Neuron (in vitro differentiated cells): ENCODE measurements around the gene STN1.

Source experiments
- H2AFZ ChIP-seq: one replicate; pipeline ENCODE4 v1.6.1; 2013; ENCODE audit warnings: low read depth, mild to moderate bottlenecking, inconsistent platforms, low read length, moderate library complexity
- H3K27me3 ChIP-seq: one replicate; pipeline ENCODE4 v1.6.1; 2013; ENCODE audit warnings: low read length; ENCODE audit not compliant: insufficient read depth
- H3K36me3 ChIP-seq: one replicate; pipeline ENCODE4 v1.6.1; 2013; ENCODE audit warnings: low read length; ENCODE audit not compliant: insufficient read depth
- H3K4me1 ChIP-seq: one replicate; pipeline ENCODE4 v1.6.1; 2013; ENCODE audit warnings: low read length; ENCODE audit not compliant: insufficient read depth
- H3K4me3 ChIP-seq: 2 replicates; pipeline ENCODE4 v1.5.1; 2013; ENCODE audit warnings: mild to moderate bottlenecking, low read length, moderate library complexity
- H3K9me3 ChIP-seq: one replicate; pipeline ENCODE4 v1.6.1; 2013; ENCODE audit warnings: low read length

Gene STN1

DNA sequence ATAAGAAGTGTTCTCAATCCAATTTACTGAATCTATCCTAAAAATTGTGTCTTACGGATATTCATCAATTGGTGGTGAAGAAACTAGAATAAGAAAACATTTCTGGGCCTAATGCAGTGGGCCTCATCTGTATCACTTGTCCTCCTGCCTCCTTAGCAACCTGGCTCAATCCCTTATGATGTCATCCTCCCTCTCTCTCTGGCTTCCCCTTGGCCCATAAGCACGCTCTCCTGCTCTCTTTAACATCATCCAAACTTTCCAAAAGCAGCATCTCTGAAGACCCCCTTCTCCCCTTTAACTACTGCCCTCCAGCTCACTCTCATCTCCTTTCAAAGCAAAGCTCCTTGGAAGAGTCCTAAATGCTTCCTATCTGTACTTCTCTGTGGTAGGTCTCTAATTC, 4.7 kb upstream of the STN1 start:
- no peaks in the 10 kb centered on the region for H3K27me3 ChIP-seq
- H3K4me3 ChIP-seq = no peak overlapping the region
- H2AFZ ChIP-seq = no peak overlapping the region
- H3K9me3 ChIP-seq = no peaks in the 10 kb centered on the region
- peaks cover 13% of the 10 kb centered on the region for H3K4me1 ChIP-seq
- H3K36me3 ChIP-seq = no peaks in the 10 kb centered on the region

DNA sequence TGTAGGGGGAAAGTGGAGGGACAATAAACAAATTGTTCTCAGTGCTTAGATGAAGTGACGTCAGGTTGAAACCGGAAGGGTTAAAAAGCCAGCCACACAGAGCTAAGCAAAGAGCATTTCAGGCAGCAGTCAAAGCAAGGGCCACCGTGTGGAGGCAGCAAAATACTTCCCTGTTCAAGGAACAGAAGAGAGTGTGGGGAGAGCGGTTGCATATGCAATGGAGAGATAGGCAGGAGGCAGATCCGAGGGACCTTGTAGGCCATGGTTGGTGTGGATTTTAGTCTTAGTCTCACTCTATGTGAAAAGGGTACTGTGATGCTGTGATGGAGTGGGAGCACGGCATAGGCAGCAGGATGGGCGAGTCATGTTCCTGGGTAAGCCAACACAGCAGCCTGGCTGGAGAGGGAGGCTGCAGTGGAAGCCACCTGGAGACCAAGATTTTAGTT, 3.8 kb upstream of the STN1 start:
- H2AFZ ChIP-seq = peak overlapping the region; percentile 11
- no peaks in the 10 kb centered on the region for H3K36me3 ChIP-seq
- H3K27me3 ChIP-seq = no peaks in the 10 kb centered on the region
- H3K4me3 ChIP-seq = no peak overlapping the region
- H3K4me1 ChIP-seq = peaks cover 18% of the 10 kb centered on the region
- H3K9me3 ChIP-seq = no peaks in the 10 kb centered on the region

DNA sequence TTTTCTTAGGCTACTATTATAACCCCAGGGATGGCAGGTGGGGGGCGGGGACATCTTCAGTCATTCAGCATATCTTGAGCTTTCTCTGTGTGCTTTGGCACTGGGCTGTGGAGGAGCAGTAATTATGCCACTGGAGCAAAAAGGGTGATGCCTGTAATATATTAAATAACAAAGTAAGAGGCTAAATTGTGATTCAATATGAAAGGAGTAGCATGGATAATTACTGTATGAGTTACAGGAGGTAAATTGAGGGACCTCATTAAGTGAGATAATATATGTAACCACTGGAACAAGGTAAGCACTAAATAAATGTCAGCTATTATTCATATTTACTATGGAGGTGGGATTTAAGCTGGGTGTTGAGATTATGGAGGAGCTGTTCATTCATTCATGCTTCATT, 3.3 kb upstream of the STN1 start:
- H3K36me3 ChIP-seq = no peaks in the 10 kb centered on the region
- no peaks in the 10 kb centered on the region for H3K27me3 ChIP-seq
- H2AFZ ChIP-seq = peak overlapping the region; percentile 11
- peaks cover 18% of the 10 kb centered on the region for H3K4me1 ChIP-seq
- no peak overlapping the region for H3K4me3 ChIP-seq
- no peaks in the 10 kb centered on the region for H3K9me3 ChIP-seq

- peaks cover 6% of the 10 kb centered on the region for H3K9me3 ChIP-seq
- H3K27me3 ChIP-seq = no peaks in the 10 kb centered on the region
- no peak overlapping the region for H2AFZ ChIP-seq
- H3K4me3 ChIP-seq = no peak overlapping the region
- no peaks in the 10 kb centered on the region for H3K36me3 ChIP-seq
- peaks cover 23% of the 10 kb centered on the region for H3K4me1 ChIP-seq
Measured at GRCh38 chr10:103919648-103920025, 1.7 kb upstream of the STN1 start.

GRCh38 chr10:103917302-103918052, 507 bp downstream of the STN1 start:
- Histone ChIP-seq H3K9me3 (peaks cover 6% of the 10 kb centered on the region), H3K27me3 (no peaks in the 10 kb centered on the region), H2AFZ (peak overlapping the region; percentile 75), H3K4me3 (peak overlapping the region; percentile 71), H3K36me3 (no peaks in the 10 kb centered on the region), H3K4me1 (peaks cover 23% of the 10 kb centered on the region)

GRCh38 chr10:103916876-103917275, 1.1 kb downstream of the STN1 start:
- Histone ChIP-seq H3K4me1 (peaks cover 22% of the 10 kb centered on the region), H2AFZ (no peak overlapping the region), H3K27me3 (no peaks in the 10 kb centered on the region), H3K36me3 (no peaks in the 10 kb centered on the region), H3K9me3 (peaks cover 6% of the 10 kb centered on the region), H3K4me3 (peak overlapping the region; percentile 71)

DNA sequence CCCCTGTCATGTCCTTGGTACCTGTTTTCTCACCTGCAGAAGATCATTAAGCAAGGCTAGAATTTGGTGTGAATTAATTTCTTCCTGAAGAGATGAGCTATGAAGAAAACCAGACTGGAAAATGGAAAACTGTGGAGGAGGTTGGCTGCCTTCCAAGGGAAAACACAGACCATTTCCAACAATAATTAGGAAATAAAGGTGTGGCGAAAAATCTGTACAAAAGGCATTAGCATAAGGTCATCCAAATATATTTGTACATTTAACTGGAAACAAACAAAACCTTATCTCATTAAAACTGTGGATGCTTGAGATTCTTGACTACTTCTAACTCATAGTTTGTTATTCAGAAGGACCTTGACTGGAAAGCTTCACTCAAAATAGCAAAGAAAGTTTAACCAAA, 1.7 kb downstream of the STN1 start:
- Histone ChIP-seq H3K4me3 (no peak overlapping the region), H2AFZ (no peak overlapping the region), H3K9me3 (peaks cover 6% of the 10 kb centered on the region), H3K27me3 (no peaks in the 10 kb centered on the region), H3K36me3 (no peaks in the 10 kb centered on the region), H3K4me1 (peaks cover 17% of the 10 kb centered on the region)

DNA sequence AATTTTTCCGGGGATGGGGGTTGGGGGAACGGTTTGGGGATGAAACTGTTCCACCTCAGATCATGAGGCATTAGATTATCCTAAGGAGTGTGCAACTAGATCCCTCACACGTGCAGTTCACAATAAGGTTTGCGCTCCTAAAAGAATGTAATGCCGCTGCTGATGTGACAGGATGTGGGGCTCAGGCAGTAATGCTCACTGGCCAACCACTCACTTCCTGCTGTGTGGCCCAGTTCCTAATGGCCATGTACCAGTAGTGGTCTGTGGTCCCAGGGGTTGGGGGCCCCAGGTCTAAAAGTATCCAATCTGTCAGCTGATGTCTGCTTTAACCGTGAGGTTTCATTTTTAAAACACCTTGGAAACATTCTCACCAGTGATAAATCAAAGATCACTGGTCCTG, 2.2 kb downstream of the STN1 start:
- Histone ChIP-seq H3K4me1 (peaks cover 17% of the 10 kb centered on the region), H3K27me3 (no peaks in the 10 kb centered on the region), H3K9me3 (peaks cover 6% of the 10 kb centered on the region), H3K36me3 (no peaks in the 10 kb centered on the region), H2AFZ (no peak overlapping the region), H3K4me3 (no peak overlapping the region)

- Histone ChIP-seq H3K36me3 (no peaks in the 10 kb centered on the region), H2AFZ (no peak overlapping the region), H3K4me3 (no peak overlapping the region), H3K27me3 (no peaks in the 10 kb centered on the region), H3K4me1 (peaks cover 20% of the 10 kb centered on the region), H3K9me3 (peaks cover 6% of the 10 kb centered on the region)
Measured at GRCh38 chr10:103912759-103913158, 5.2 kb downstream of the STN1 start.

GRCh38 chr10:103911021-103911459, 6.9 kb downstream of the STN1 start:
- no peak overlapping the region for H3K4me3 ChIP-seq
- no peaks in the 10 kb centered on the region for H3K36me3 ChIP-seq
- H3K9me3 ChIP-seq = peaks cover 6% of the 10 kb centered on the region
- no peaks in the 10 kb centered on the region for H3K27me3 ChIP-seq
- H2AFZ ChIP-seq = no peak overlapping the region
- H3K4me1 ChIP-seq = peaks cover 13% of the 10 kb centered on the region

DNA sequence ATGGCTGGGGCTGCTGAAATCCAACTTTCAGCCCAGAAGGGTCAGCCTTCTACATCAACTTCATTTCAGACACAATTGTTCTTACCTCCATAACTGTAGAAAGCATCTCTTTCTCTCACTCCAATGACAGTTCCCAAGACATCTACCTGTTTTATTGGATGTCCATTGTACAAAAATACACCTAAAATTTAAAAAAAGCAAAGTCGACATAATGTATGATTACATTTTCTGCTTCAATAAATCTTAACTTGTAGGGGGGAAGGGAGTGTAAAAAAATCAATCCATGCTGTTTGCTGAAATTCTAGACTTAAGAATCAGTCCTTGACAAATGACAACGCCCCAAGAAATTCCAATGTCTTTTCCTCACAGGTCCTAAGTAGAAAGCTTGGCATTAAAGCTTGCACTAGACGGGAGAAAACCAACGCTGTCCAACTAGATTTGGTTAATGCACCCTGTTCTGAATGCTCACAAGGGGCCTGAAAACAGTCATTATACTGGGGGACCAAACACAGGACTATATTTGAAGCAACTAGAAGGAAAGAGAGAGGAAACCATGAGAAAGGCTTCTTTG, 7.5 kb downstream of the STN1 start:
- Histone ChIP-seq H3K4me1 (peaks cover 10% of the 10 kb centered on the region), H3K27me3 (no peaks in the 10 kb centered on the region), H3K9me3 (peaks cover 3% of the 10 kb centered on the region), H2AFZ (no peak overlapping the region), H3K4me3 (no peak overlapping the region), H3K36me3 (no peaks in the 10 kb centered on the region)

- peaks cover 10% of the 10 kb centered on the region for H3K4me1 ChIP-seq
- H3K9me3 ChIP-seq = no peaks in the 10 kb centered on the region
- H3K27me3 ChIP-seq = no peaks in the 10 kb centered on the region
- H3K36me3 ChIP-seq = peaks cover 6% of the 10 kb centered on the region
- H3K4me3 ChIP-seq = no peak overlapping the region
- no peak overlapping the region for H2AFZ ChIP-seq
Measured at GRCh38 chr10:103905441-103905840, 12.5 kb downstream of the STN1 start.

DNA sequence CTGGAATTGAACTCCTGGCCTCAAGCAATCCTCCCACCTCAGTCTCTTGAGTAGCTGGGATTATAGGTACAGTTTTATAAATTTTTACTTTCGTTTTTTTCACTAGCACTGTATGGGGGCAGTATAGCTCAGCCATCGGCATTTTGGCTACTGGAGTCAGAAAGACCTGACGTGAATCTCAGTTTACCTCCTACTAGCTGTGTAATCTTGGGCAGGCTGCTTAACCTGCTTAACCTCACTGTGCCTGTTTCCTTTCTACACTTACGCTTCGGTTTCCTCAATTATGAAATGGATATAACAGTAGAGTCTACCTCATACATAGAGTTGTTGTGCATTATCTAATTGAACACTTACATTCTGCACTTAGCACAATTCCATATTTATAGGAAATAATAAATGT, 16.7 kb downstream of the STN1 start:
- peaks cover 1% of the 10 kb centered on the region for H3K4me1 ChIP-seq
- H3K4me3 ChIP-seq = no peak overlapping the region
- H3K36me3 ChIP-seq = peaks cover 15% of the 10 kb centered on the region
- H3K9me3 ChIP-seq = no peaks in the 10 kb centered on the region
- H2AFZ ChIP-seq = no peak overlapping the region
- no peaks in the 10 kb centered on the region for H3K27me3 ChIP-seq
